Endothelial cell of umbilical vein (primary cell): ENCODE data around the gene DPP10.

ENCODE experiments used
- CTCF ChIP-seq, 2 donors: IDR thresholded peaks; 1 replicate in 1 of 2; 2 replicates in 1 of 2; pipeline ENCODE4 v1.5.1; 2011; ENCODE audit warnings: low read length in 2 of 2, mild to moderate bottlenecking in 2 of 2, moderate library complexity in 2 of 2, control low read depth in 1 of 2, inconsistent platforms in 1 of 2, low read depth in 1 of 2; ENCODE audit not compliant: insufficient read depth in 1 of 2; ENCODE audit errors: extremely low read depth in 1 of 2
- GATA2 ChIP-seq: IDR thresholded peaks from 2 replicates; pipeline ENCODE4 v1.7.0; 2011; ENCODE audit warnings: low read depth, mild to moderate bottlenecking, moderate library complexity, mixed read lengths, low read length; ENCODE audit not compliant: insufficient read length, insufficient read depth
- MYC ChIP-seq: IDR thresholded peaks from one replicate; pipeline ENCODE4 v1.6.1; 2011; ENCODE audit warnings: mild to moderate bottlenecking, low read depth, low read length
- POLR2A ChIP-seq: IDR thresholded peaks from 2 replicates; pipeline ENCODE4 v1.6.1; 2012; ENCODE audit warnings: low read depth, mild to moderate bottlenecking, control low read depth, low read length

GRCh38 chr2:115118306-115118705, 675.9 kb downstream of the DPP10 start:
- TF ChIP-seq CTCF (IDR thresholded peaks at IDR 0.05; ENCODE audit: extremely low read depth in 1 of 2, insufficient read depth in 1 of 2, low read depth in 1 of 2, low read length in 2 of 2) (no peak), MYC (no peak), POLR2A (no peak), GATA2 (no peak)
